GM23338 (cell line): Measurements from ENCODE around the gene ADAM8.
"Not testable (repeated sequence)": the region's sequence is repeated elsewhere in the genome, so short reads cannot be mapped to it uniquely, and the experiment has no call there.

Source experiments
- EZH2 ChIP-seq: fragments of 200-600 bp; sonication (generic); IDR thresholded peaks from one replicate; pipeline ENCODE4 v1.8.0; 2017; ENCODE audit warnings: antibody characterized with exemption, mild to moderate bottlenecking, low read depth; ENCODE audit not compliant: unreplicated experiment
- EZH2phosphoT487 ChIP-seq: fragments of 200-600 bp; sonication (generic); IDR thresholded peaks from one replicate; pipeline ENCODE4 v1.8.1; 2018; ENCODE audit warnings: antibody characterized with exemption; ENCODE audit not compliant: unreplicated experiment
- JUNB ChIP-seq: IDR thresholded peaks from one replicate; pipeline ENCODE4 v1.6.1; 2016; ENCODE audit warnings: antibody characterized with exemption; ENCODE audit not compliant: unreplicated experiment
- NANOG ChIP-seq: IDR thresholded peaks from 2 replicates; pipeline ENCODE4 v1.6.1; 2016; ENCODE audit warnings: antibody characterized with exemption, borderline replicate concordance
- ZNF331 ChIP-seq: fragments of 250-450 bp; sonication (Bioruptor Pico); IDR thresholded peaks from 2 replicates; pipeline ENCODE4 v1.5.0; 2020; ENCODE audit warnings: low read depth, mild to moderate bottlenecking, moderate library complexity
- TF ChIP-seq, protein P1 (sequence below), 2 experiments: fragments of 200-600 bp in 1 of 2; sonication (generic) in 1 of 2; conservative IDR thresholded peaks; 2 replicates each; pipeline versions ENCODE4 v1.5.1 to v1.6.1; 2016 to 2017; ENCODE audit warnings: antibody characterized with exemption in 2 of 2, low read depth in 2 of 2, mild to moderate bottlenecking in 2 of 2, moderate library complexity in 1 of 2
- TF ChIP-seq, protein P2 (sequence below): IDR thresholded peaks from one replicate; pipeline ENCODE4 v1.6.1; 2018; ENCODE audit warnings: antibody characterized with exemption; ENCODE audit not compliant: unreplicated experiment

DNA sequence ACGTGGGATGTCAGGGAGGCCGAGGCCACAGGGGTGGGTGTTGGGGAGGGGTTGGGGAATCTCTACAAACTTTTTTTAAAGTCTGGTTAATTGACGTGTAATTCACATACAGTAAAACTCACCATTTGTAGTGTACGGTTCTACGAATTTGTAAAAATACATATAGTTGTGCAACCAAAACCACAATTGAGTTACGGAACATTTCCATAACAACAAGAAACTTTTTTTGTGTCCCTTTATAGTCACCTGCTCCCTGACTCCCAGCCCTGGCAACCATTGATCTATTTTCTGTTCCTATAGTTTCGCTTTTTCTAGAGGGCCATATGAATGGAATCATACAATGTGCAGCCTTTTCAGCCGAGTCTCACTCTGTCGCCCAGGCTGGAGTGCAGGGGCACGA lies 41.9 kb downstream of the ADAM8 start:
- not testable (repeated sequence) for TF ChIP-seq JUNB; EZH2; EZH2phosphoT487; ZNF331 (CRISPR knock-in tag); NANOG
- TF ChIP-seq, protein P1, sequence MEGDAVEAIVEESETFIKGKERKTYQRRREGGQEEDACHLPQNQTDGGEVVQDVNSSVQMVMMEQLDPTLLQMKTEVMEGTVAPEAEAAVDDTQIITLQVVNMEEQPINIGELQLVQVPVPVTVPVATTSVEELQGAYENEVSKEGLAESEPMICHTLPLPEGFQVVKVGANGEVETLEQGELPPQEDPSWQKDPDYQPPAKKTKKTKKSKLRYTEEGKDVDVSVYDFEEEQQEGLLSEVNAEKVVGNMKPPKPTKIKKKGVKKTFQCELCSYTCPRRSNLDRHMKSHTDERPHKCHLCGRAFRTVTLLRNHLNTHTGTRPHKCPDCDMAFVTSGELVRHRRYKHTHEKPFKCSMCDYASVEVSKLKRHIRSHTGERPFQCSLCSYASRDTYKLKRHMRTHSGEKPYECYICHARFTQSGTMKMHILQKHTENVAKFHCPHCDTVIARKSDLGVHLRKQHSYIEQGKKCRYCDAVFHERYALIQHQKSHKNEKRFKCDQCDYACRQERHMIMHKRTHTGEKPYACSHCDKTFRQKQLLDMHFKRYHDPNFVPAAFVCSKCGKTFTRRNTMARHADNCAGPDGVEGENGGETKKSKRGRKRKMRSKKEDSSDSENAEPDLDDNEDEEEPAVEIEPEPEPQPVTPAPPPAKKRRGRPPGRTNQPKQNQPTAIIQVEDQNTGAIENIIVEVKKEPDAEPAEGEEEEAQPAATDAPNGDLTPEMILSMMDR (conservative IDR thresholded peaks at IDR 0.05; ENCODE audit: low read depth in 2 of 2), result not testable (repeated sequence)
- TF ChIP-seq, protein P2, sequence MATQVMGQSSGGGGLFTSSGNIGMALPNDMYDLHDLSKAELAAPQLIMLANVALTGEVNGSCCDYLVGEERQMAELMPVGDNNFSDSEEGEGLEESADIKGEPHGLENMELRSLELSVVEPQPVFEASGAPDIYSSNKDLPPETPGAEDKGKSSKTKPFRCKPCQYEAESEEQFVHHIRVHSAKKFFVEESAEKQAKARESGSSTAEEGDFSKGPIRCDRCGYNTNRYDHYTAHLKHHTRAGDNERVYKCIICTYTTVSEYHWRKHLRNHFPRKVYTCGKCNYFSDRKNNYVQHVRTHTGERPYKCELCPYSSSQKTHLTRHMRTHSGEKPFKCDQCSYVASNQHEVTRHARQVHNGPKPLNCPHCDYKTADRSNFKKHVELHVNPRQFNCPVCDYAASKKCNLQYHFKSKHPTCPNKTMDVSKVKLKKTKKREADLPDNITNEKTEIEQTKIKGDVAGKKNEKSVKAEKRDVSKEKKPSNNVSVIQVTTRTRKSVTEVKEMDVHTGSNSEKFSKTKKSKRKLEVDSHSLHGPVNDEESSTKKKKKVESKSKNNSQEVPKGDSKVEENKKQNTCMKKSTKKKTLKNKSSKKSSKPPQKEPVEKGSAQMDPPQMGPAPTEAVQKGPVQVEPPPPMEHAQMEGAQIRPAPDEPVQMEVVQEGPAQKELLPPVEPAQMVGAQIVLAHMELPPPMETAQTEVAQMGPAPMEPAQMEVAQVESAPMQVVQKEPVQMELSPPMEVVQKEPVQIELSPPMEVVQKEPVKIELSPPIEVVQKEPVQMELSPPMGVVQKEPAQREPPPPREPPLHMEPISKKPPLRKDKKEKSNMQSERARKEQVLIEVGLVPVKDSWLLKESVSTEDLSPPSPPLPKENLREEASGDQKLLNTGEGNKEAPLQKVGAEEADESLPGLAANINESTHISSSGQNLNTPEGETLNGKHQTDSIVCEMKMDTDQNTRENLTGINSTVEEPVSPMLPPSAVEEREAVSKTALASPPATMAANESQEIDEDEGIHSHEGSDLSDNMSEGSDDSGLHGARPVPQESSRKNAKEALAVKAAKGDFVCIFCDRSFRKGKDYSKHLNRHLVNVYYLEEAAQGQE, result not testable (repeated sequence)
